Adrenal gland (tissue), 5 donors: ENCODE data around the gene CPNE9.

Source experiments
- CTCF ChIP-seq, 6 experiments: fragments of 450-650 bp in 4 of 6; fragments of 200-600 bp in 2 of 6; sonication (generic) in 1 of 6; IDR thresholded peaks; 1 replicate in 5 of 6; 2 replicates in 1 of 6; pipeline versions ENCODE4 v1.5.1 to v1.8.0; 2016 to 2021; ENCODE audit warnings: antibody characterized with exemption in 6 of 6, mild to moderate bottlenecking in 2 of 6, moderate library complexity in 1 of 6
- POLR2A ChIP-seq, 2 donors: fragments of 450-650 bp; IDR thresholded peaks; one replicate each; pipeline ENCODE4 v1.6.1; 2017; ENCODE audit warnings: antibody characterized with exemption in 2 of 2, mild to moderate bottlenecking in 2 of 2, moderate library complexity in 1 of 2
- donor health status: DM: no; HTN: no; CAD: no.

DNA sequence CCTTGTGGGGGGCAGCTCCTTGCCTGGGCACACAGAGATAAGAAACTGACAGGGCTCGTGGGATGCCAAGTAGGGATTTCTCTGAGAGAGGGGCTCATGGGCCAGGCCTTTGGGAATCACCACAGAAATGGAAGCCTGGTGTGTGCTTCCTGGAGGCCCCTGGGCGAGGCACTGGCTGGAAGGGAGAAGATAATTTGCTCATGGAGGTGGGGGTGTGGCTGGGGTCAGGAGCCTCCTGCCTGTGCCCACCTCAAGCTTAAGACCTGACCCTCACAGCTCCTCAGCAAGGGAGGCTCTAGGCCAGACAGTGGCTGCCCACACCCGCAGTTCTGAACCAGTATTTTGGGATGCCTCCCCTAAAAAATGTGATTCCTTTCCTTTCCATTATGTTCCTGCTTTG, 16.9 kb upstream of the CPNE9 start:
- TF ChIP-seq CTCF (IDR thresholded peaks at IDR 0.05) (no peak), POLR2A (IDR thresholded peaks at IDR 0.05) (no peak)
